Measurements from ENCODE around the gene PLCH2.
"Not testable (repeated sequence)": the region's sequence is repeated elsewhere in the genome, so short reads cannot be mapped to it uniquely, and the experiment has no call there.

PLCH2 gene

DNA sequence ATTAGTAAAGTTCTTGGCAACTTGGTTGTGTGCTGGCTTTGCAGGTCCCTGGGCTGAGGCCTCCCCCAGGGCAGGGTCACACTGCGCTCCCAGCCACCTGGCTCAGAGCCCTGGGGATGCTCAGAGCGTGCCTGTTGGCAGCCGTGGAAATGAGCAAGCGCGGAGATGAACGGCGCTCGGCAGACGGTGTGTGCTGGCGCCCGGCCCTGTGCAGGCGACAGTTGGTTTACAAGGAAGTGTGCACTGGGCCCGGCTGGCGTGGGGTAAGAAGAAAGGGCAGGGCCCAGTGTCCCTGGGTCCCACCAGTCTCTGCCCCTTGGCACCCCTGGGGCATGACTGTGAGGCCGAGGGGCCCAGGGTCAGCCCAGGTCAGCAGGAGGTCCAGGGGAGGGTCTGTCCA, 38.1 kb upstream of the PLCH2 start:
- Histone ChIP-seq H3K4me3 (ENCODE audit: low read depth, low read length) (no peak overlapping the region), H3K36me3 (replicated peaks) (no peaks in the 10 kb centered on the region), H3K27me3 (replicated peaks) (peaks cover 12% of the 10 kb centered on the region), H3K27ac (no peak overlapping the region)
- in situ Hi-C loops (cut with HindIII; ENCODE audit: low pct_ligation_motif_present, low sequenced_read_pairs), result no loop called here
- DNase-seq, result no peak
- TF ChIP-seq, protein P1, sequence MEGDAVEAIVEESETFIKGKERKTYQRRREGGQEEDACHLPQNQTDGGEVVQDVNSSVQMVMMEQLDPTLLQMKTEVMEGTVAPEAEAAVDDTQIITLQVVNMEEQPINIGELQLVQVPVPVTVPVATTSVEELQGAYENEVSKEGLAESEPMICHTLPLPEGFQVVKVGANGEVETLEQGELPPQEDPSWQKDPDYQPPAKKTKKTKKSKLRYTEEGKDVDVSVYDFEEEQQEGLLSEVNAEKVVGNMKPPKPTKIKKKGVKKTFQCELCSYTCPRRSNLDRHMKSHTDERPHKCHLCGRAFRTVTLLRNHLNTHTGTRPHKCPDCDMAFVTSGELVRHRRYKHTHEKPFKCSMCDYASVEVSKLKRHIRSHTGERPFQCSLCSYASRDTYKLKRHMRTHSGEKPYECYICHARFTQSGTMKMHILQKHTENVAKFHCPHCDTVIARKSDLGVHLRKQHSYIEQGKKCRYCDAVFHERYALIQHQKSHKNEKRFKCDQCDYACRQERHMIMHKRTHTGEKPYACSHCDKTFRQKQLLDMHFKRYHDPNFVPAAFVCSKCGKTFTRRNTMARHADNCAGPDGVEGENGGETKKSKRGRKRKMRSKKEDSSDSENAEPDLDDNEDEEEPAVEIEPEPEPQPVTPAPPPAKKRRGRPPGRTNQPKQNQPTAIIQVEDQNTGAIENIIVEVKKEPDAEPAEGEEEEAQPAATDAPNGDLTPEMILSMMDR (IDR thresholded peaks at IDR 0.05; ENCODE audit: low read depth, low read length, missing control alignments), result no peak

DNA sequence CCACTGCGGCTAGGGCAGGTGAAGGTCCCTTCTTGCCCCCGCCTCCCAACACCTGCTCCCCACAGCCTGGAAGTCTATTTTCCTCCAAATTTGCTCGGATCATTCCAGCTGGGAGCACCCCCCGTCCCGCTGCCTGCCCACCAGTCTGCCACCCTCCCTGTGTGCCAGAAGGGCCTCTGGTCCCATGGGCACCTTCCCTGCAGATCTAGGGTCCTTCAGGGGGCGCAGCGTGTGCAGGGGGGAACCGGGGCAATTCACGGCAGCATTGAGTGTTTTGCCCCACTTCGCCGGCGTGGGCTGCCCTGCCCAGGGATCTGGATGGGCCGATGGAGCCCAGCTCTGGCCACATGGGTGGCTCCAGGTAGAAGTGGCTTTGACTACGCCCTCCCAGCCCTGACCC, 37.4 kb upstream of the PLCH2 start:
- no peak overlapping the region for H3K27ac ChIP-seq
- peaks cover 6% of the 10 kb centered on the region for H3K27me3 ChIP-seq (replicated peaks)
- in situ Hi-C loops (cut with HindIII; ENCODE audit: low pct_ligation_motif_present, low sequenced_read_pairs), result no loop called here
- H3K36me3 ChIP-seq (replicated peaks), result no peaks in the 10 kb centered on the region
- DNase-seq, result no peak
- TF ChIP-seq, protein P1 (IDR thresholded peaks at IDR 0.05; ENCODE audit: low read depth, low read length, missing control alignments), result no peak
- H3K4me3 ChIP-seq (ENCODE audit: low read depth, low read length), result no peak overlapping the region

DNA sequence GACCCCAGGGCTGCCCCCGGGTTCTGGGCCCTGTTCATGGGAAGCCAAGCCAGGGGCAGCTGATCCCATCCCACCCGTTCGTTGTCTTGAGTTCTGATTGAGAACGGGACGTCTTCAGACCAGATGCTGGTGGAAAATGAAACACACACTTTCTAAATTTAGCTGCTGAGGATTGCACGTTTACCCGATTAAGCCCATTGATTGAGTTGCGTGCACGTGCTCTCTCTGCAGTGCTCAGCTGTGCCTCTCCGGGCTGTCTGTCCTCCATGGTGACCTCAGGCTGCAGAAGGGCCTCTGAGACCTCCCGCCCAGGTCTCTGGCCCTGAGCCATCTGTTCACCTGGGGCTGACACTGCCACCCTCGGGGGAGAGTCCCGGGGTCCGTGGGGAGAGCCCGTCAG, 36.7 kb upstream of the PLCH2 start:
- peaks cover under 1% of the 10 kb centered on the region for H3K27me3 ChIP-seq (replicated peaks)
- H3K36me3 ChIP-seq (replicated peaks), result no peaks in the 10 kb centered on the region
- DNase-seq, result no peak
- in situ Hi-C loops (cut with HindIII; ENCODE audit: low pct_ligation_motif_present, low sequenced_read_pairs), result no loop called here
- TF ChIP-seq, protein P1 (IDR thresholded peaks at IDR 0.05; ENCODE audit: low read depth, low read length, missing control alignments), result no peak
- H3K27ac ChIP-seq, result no peak overlapping the region
- no peak overlapping the region for H3K4me3 ChIP-seq (ENCODE audit: low read depth, low read length)

DNA sequence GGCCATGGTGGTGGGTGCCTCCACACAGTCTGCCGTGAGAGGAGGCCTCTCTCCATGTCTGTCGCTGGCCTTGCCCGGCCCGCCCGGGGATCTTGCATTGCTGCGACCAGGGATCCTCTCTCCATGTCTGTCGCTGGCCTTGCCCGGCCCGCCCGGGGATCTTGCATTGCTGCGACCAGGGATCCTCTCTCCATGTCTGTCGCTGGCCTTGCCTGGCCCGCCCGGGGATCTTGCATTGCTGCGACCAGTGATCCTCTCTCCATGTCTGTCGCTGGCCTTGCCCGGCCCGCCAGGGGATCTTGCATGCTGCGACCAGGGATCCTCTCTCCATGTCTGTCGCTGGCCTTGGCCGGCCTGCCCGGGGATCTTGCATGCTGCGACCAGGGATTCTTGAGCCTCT, 35.7 kb upstream of the PLCH2 start:
- H3K27ac ChIP-seq; H3K27me3 ChIP-seq (replicated peaks); DNase-seq; H3K4me3 ChIP-seq (ENCODE audit: low read depth, low read length); in situ Hi-C loops (cut with HindIII; ENCODE audit: low pct_ligation_motif_present, low sequenced_read_pairs); H3K36me3 ChIP-seq (replicated peaks): not testable (repeated sequence)

DNA sequence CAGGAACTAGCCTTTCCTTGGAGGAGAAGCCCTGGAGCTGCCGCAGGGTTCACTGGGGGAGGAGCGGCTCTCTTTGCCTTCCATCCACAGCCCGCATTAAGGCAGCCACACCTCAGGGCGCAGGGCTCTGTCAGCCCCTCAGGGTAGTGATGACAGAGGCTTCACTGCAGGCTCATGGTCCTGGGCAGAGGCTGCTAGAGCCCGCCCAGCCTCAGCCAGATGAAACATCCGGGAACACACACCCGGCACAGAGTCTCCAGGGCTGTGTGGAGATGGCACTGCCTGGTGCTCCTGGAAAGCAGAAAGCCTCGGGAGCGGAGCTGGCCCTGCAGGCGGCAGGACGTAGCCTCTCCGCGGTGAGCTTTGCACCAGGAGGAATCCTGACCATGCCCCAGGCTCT, 34.3 kb upstream of the PLCH2 start:
- TF ChIP-seq, protein P1 (IDR thresholded peaks at IDR 0.05; ENCODE audit: low read depth, low read length, missing control alignments), result no peak
- no peak overlapping the region for H3K27ac ChIP-seq
- no peaks in the 10 kb centered on the region for H3K36me3 ChIP-seq (replicated peaks)
- H3K27me3 ChIP-seq (replicated peaks), result no peaks in the 10 kb centered on the region
- no peak overlapping the region for H3K4me3 ChIP-seq (ENCODE audit: low read depth, low read length)
- in situ Hi-C loops (cut with HindIII; ENCODE audit: low pct_ligation_motif_present, low sequenced_read_pairs), result no loop called here
- no peak for DNase-seq

DNA sequence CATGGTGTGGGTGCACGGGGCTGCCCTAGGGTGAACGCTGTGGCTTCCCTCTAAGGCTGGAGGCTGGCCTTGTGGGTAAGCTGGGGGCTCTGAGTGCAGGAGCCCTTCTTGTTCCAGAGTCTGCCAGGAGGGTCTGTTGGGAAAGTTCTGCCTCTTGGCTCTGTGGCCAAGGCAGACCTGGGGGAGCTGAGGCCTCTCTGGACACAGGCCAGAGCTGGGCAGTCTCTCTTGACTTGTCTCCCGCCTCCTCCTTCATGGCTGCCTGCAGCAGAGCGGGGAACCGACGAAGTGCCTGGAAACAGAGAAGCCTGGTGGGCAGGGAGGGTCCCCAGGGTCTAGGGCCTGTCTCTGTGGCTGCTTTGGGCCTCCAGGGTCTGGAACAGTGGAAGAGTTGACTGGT, 33.4 kb upstream of the PLCH2 start:
- no peak for DNase-seq
- H3K36me3 ChIP-seq (replicated peaks), result no peaks in the 10 kb centered on the region
- TF ChIP-seq, protein P1 (IDR thresholded peaks at IDR 0.05; ENCODE audit: low read depth, low read length, missing control alignments), result no peak
- in situ Hi-C loops (cut with HindIII; ENCODE audit: low pct_ligation_motif_present, low sequenced_read_pairs), result no loop called here
- no peaks in the 10 kb centered on the region for H3K27me3 ChIP-seq (replicated peaks)
- H3K27ac ChIP-seq, result no peak overlapping the region
- H3K4me3 ChIP-seq (ENCODE audit: low read depth, low read length), result no peak overlapping the region
